Suprapubic skin (tissue), 3 donors: ENCODE results near the gene ARFGAP1.

Source experiments
- EP300 ChIP-seq: sonication (generic); formaldehyde crosslinking; IDR thresholded peaks from one replicate; pipeline ENCODE4 v1.6.1; 2017; ENCODE audit warnings: antibody characterized with exemption
- TF ChIP-seq, protein P1 (sequence below), 2 donors: fragments of 200-600 bp in 1 of 2; fragments of 450-650 bp in 1 of 2; sonication (generic) in 1 of 2; IDR thresholded peaks; one replicate each; pipeline ENCODE4 v1.5.1; 2016 to 2019; ENCODE audit warnings: antibody characterized with exemption in 2 of 2, mild to moderate bottlenecking in 1 of 2, moderate library complexity in 1 of 2

- TF ChIP-seq, protein P1, sequence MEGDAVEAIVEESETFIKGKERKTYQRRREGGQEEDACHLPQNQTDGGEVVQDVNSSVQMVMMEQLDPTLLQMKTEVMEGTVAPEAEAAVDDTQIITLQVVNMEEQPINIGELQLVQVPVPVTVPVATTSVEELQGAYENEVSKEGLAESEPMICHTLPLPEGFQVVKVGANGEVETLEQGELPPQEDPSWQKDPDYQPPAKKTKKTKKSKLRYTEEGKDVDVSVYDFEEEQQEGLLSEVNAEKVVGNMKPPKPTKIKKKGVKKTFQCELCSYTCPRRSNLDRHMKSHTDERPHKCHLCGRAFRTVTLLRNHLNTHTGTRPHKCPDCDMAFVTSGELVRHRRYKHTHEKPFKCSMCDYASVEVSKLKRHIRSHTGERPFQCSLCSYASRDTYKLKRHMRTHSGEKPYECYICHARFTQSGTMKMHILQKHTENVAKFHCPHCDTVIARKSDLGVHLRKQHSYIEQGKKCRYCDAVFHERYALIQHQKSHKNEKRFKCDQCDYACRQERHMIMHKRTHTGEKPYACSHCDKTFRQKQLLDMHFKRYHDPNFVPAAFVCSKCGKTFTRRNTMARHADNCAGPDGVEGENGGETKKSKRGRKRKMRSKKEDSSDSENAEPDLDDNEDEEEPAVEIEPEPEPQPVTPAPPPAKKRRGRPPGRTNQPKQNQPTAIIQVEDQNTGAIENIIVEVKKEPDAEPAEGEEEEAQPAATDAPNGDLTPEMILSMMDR (IDR thresholded peaks at IDR 0.05), result no peak
- TF ChIP-seq EP300, result no peak
These were observed 8.6 kb upstream of the ARFGAP1 start for GRCh38 chr20:63264000-63264399.
